ENCODE data around the gene RNF157.
"Not testable (repeated sequence)": the region's sequence is repeated elsewhere in the genome, so short reads cannot be mapped to it uniquely, and the experiment has no call there.

Gene RNF157

GRCh38 chr17:76261421-76262215 is 21.3 kb upstream of the RNF157 start:
- no peak for DNase-seq (ENCODE audit: low read depth)

GRCh38 chr17:76260669-76261068 is 20.4 kb upstream of the RNF157 start:
- no peak for TF ChIP-seq CTCF (IDR thresholded peaks at IDR 0.05; ENCODE audit: control insufficient read depth, insufficient read depth, low read depth, low read length, missing control alignments)
- H3K4me3 ChIP-seq (ENCODE audit: control insufficient read depth, low read depth, low read length), result no peak overlapping the region

More at GRCh38 chr17:76261421-76262215, 21.3 kb upstream of the RNF157 start:
- no peak for TF ChIP-seq CTCF (IDR thresholded peaks at IDR 0.05; ENCODE audit: control insufficient read depth, insufficient read depth, low read depth, low read length, missing control alignments)
- no peak overlapping the region for H3K4me3 ChIP-seq (ENCODE audit: control insufficient read depth, low read depth, low read length)

DNA sequence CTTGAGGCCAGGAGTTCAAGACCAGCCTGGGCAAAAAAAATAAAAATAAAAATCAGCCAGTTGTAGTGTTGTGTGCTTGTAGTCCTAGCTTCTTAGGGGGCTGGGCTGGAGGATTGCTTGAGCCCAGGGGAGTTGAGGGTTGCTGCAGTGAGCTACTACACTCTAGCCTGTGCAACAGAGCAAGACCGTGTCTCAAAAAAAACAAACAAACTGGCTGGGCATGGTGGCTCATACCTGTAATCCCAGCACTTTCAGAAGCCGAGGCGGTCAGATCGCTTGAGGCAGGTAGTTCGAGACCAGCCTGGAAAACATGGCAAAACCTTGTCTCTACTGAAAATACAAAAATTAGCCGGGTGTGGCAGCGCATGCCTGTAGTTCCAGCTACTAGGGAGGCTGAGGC is 19.9 kb upstream of the RNF157 start:
- DNase-seq (ENCODE audit: low read depth), result no peak
- TF ChIP-seq CTCF (IDR thresholded peaks at IDR 0.05; ENCODE audit: control insufficient read depth, insufficient read depth, low read depth, low read length, missing control alignments), result no peak
- no peak overlapping the region for H3K4me3 ChIP-seq (ENCODE audit: control insufficient read depth, low read depth, low read length)

More at GRCh38 chr17:76260669-76261068, 20.4 kb upstream of the RNF157 start:
- no peak for DNase-seq (ENCODE audit: low read depth)

GRCh38 chr17:76256430-76257050 is 16.2 kb upstream of the RNF157 start:
- H3K4me3 ChIP-seq (ENCODE audit: control insufficient read depth, low read depth, low read length); DNase-seq (ENCODE audit: low read depth): not testable (repeated sequence)

- DNase-seq (ENCODE audit: low read depth), result no peak
- H3K4me3 ChIP-seq (ENCODE audit: control insufficient read depth, low read depth, low read length), result no peak overlapping the region
- no peak for TF ChIP-seq CTCF (IDR thresholded peaks at IDR 0.05; ENCODE audit: control insufficient read depth, insufficient read depth, low read depth, low read length, missing control alignments)
These were observed 15.6 kb upstream of the RNF157 start for GRCh38 chr17:76255801-76256429.

DNA sequence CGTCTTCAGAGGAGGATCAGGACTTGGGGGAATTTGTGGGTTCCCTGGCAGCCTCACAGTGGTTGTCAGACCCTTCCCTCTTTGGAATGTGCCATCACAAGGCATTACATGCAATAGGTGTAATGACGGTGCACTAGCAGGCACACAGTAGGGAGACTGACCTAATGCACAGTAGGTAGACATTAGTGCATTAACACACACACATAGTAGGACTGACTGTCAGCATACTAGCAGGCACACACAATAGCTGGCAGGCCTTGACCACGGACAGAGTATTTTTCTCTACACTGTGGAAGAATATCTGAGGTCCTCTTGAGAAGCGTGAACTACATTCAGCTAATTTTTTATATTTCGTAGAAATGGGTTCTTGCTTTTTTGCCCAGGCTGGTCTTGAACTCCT is 14.0 kb upstream of the RNF157 start:
- DNase-seq (ENCODE audit: low read depth), result no peak
- TF ChIP-seq CTCF (IDR thresholded peaks at IDR 0.05; ENCODE audit: control insufficient read depth, insufficient read depth, low read depth, low read length, missing control alignments), result no peak
- no peak overlapping the region for H3K4me3 ChIP-seq (ENCODE audit: control insufficient read depth, low read depth, low read length)

DNA sequence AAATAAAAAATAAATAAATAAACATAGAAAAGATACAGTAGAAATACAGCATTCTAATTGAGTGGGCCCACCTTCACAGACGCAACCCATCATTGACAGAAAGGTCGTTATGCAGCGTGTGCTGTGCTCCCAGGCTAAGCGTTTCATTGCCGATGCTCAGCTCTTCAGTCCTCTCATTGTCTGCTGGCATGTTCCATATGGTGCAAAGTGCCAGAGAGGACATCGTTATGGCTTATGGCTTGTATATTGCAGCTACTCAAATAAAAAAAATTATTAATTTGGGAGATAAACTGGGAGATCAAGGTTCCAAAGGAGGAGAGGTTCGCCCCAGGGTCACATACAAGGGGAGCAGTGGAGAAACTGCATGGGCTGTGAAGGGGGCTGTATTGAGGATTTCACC is 13.5 kb upstream of the RNF157 start:
- H3K4me3 ChIP-seq (ENCODE audit: control insufficient read depth, low read depth, low read length), result no peak overlapping the region
- no peak for TF ChIP-seq CTCF (IDR thresholded peaks at IDR 0.05; ENCODE audit: control insufficient read depth, insufficient read depth, low read depth, low read length, missing control alignments)
- DNase-seq (ENCODE audit: low read depth), result no peak

GRCh38 chr17:76252967-76253766 is 12.9 kb upstream of the RNF157 start:
- not testable (repeated sequence) for DNase-seq (ENCODE audit: low read depth); H3K4me3 ChIP-seq (ENCODE audit: control insufficient read depth, low read depth, low read length)
